Stimulated activated CD4-positive, alpha-beta T cell treated with anti-CD3 and anti-CD28 coated beads, Interleukin-12 subunit alpha, Interleukin-12 subunit beta, amount 100 ng/mL, for 48 hours (primary cell): ENCODE results near the gene ITGAL.

Source experiments
- DNase-seq, 3 donors: peaks; one replicate each; pipeline ENCODE4 v3.0.0-alpha.2; 2020; ENCODE audit warnings: low read depth in 2 of 3, low spot score in 1 of 3

ITGAL gene

GRCh38 chr16:30541502-30542329 lies 69.2 kb downstream of the ITGAL start:
- no peak for DNase-seq

- no peak for DNase-seq
Measured at GRCh38 chr16:30543067-30543466, 70.5 kb downstream of the ITGAL start.

- no peak for DNase-seq
Measured at GRCh38 chr16:30546115-30546514, 73.6 kb downstream of the ITGAL start.

- no peak for DNase-seq
Measured at GRCh38 chr16:30548416-30549253, 76.1 kb downstream of the ITGAL start.

- DNase-seq: peak in 2 of 3 donors; percentile 47 to 60
Measured at GRCh38 chr16:30551781-30552180, 79.2 kb downstream of the ITGAL start.

- no peak for DNase-seq
Measured at GRCh38 chr16:30552956-30553355, 80.4 kb downstream of the ITGAL start.

GRCh38 chr16:30553393-30553899 lies 80.9 kb downstream of the ITGAL start:
- no peak for DNase-seq

- no peak for DNase-seq
Measured at GRCh38 chr16:30554557-30555314, 82.2 kb downstream of the ITGAL start.

GRCh38 chr16:30555315-30556124 lies 83.0 kb downstream of the ITGAL start:
- no peak for DNase-seq

- DNase-seq: no peak
Measured at GRCh38 chr16:30556125-30556473, 83.6 kb downstream of the ITGAL start.

- DNase-seq: no peak
Measured at GRCh38 chr16:30557707-30557956, 85.1 kb downstream of the ITGAL start.

GRCh38 chr16:30557957-30558788 lies 85.6 kb downstream of the ITGAL start, which contains the start of gene ZNF764:
ZNF764 (minus strand) TSS chr16:30558374; CDS start chr16:30558182, 192 bp downstream.
- peak; percentile 94 to 96 (median 96) for DNase-seq

GRCh38 chr16:30558789-30559377 lies 86.3 kb downstream of the ITGAL start:
- no peak for DNase-seq

GRCh38 chr16:30559690-30560089 lies 87.1 kb downstream of the ITGAL start:
- no peak for DNase-seq

- DNase-seq: no peak
Measured at GRCh38 chr16:30561089-30561816, 88.7 kb downstream of the ITGAL start.

- DNase-seq: no peak
Measured at GRCh38 chr16:30562021-30562420, 89.5 kb downstream of the ITGAL start.

GRCh38 chr16:30565526-30565925 lies 93.0 kb downstream of the ITGAL start:
- no peak for DNase-seq

- no peak for DNase-seq
Measured at GRCh38 chr16:30565984-30566383, 93.4 kb downstream of the ITGAL start.

- DNase-seq: no peak
Measured at GRCh38 chr16:30566531-30566930, 94.0 kb downstream of the ITGAL start.
